Posterior vena cava (tissue), 2 donors: ENCODE results near the gene GEMIN8. TPM values are rescaled to one million over a fixed set of nuclear protein-coding genes. Genes with fewer than 3 reads are reported as not detected.

ENCODE experiments used
- DNase-seq: peaks from one replicate; pipeline ENCODE4 v3.0.0-alpha.2; 2020; ENCODE audit warnings: low spot score
- intact Hi-C, 2 donors: fragments of 100-400 bp; cut with DNase I; formaldehyde crosslinking; loops; one replicate each; pipeline versions ENCODE4 v1.14.1 to v1.14.2; 2022 to 2023
- total RNA-seq, 2 donors: library from RNA; stranded (reverse); fragmentation: NEBNext Ultra II Directional; extraction: Animal tissue kit (Norgen Biotek cat#: 25700); gene quantifications; one replicate each; pipeline ENCODE4 v1.2.1, GENCODE V29; 2021
- donor health status: DM: yes; HTN: yes; CAD: no.
- donor health status: DM: yes; HTN: yes; CAD: no.

GEMIN8 gene
- total RNA-seq, 2 donors from 2014 or later, result 12.5 to 13.7 TPM

GRCh38 chrX:13966071-13966792 is 63.5 kb downstream of the GEMIN8 start:
- no peak for DNase-seq
- intact Hi-C loops, result no loop called here

- intact Hi-C loops, result no loop called here
Observed at GRCh38 chrX:13965531-13965930, 64.2 kb downstream of the GEMIN8 start.

GRCh38 chrX:13956998-13957397 is 72.7 kb downstream of the GEMIN8 start:
- intact Hi-C loops, result no loop called here
- no peak for DNase-seq

More at GRCh38 chrX:13965531-13965930, 64.2 kb downstream of the GEMIN8 start:
- no peak for DNase-seq

Other genes with a start within 250 kb of the GEMIN8 start
- 1 to 10 TPM; 4.1 to 7.6 TPM for gene GPM6B, start 212.8 kb downstream of the GEMIN8 start, total RNA-seq